ENCODE data around the gene FYB1. TPM values are rescaled to one million over a fixed set of nuclear protein-coding genes. Genes with fewer than 3 reads are reported as not detected.

The FYB1 gene
- polyA plus RNA-seq, 1 experiment: 0.01 TPM

DNA sequence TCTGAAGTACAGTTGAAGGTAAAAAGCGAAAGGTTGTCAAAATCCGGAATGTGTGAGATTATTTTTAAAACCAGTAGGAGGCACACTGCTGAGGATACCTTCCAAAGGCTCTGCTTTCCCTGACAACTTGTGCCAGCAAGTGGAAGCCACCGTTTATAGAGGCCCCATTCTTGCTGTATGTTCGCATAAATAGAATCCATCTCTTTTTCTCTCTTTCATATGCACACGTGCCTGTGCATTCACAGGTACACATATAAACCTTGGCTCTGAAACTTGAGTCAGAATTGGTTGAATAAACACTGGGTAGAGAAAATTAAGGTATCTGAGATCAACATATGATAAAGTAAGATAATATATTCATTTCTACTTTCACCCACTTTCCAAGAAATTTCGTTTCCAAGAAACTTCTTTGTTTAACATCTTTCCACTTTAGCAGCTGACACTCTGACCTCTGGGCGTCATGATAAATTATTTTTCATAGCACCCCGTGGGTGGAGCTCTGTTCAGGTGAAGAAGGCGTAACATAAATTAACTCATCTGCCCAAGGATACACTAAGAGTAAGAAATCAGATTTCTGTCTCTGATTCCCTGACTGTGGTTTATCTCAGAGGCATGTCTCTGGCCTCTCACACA lies 81.4 kb downstream of the FYB1 start:
- DNase-seq (ENCODE audit: low read depth, low spot score): no peak
- no peaks in the 10 kb centered on the region for H3K27me3 ChIP-seq (ENCODE audit: control insufficient read depth, insufficient read depth, low read length)
- no peaks in the 10 kb centered on the region for H3K9me3 ChIP-seq (ENCODE audit: control insufficient read depth, insufficient read depth, low read length)
- TF ChIP-seq, protein P1, sequence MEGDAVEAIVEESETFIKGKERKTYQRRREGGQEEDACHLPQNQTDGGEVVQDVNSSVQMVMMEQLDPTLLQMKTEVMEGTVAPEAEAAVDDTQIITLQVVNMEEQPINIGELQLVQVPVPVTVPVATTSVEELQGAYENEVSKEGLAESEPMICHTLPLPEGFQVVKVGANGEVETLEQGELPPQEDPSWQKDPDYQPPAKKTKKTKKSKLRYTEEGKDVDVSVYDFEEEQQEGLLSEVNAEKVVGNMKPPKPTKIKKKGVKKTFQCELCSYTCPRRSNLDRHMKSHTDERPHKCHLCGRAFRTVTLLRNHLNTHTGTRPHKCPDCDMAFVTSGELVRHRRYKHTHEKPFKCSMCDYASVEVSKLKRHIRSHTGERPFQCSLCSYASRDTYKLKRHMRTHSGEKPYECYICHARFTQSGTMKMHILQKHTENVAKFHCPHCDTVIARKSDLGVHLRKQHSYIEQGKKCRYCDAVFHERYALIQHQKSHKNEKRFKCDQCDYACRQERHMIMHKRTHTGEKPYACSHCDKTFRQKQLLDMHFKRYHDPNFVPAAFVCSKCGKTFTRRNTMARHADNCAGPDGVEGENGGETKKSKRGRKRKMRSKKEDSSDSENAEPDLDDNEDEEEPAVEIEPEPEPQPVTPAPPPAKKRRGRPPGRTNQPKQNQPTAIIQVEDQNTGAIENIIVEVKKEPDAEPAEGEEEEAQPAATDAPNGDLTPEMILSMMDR (IDR thresholded peaks at IDR 0.05; ENCODE audit: low read depth, low read length): peak; percentile 30; the same call in 1 of the 2 replicates
- no peak overlapping the region for H3K4me3 ChIP-seq (ENCODE audit: low read depth, low read length)
- POLR2A ChIA-PET: no interaction called here
- H3K27ac ChIP-seq (ENCODE audit: low read depth, low read length): no peak overlapping the region
- CTCF ChIA-PET: interaction anchor here (0.6 kb wide), 1 partner anchor 18 kb away, joined by 3 read pairs; no protein-coding TSS in a partner anchor

GRCh38 chr5:39137391-39137790 lies 82.0 kb downstream of the FYB1 start:
- Histone ChIP-seq H3K4me3 (ENCODE audit: low read depth, low read length) (no peak overlapping the region), H3K27ac (ENCODE audit: low read depth, low read length) (no peak overlapping the region), H3K27me3 (ENCODE audit: control insufficient read depth, insufficient read depth, low read length) (no peaks in the 10 kb centered on the region), H3K9me3 (ENCODE audit: control insufficient read depth, insufficient read depth, low read length) (no peaks in the 10 kb centered on the region)
- no peak for DNase-seq (ENCODE audit: low read depth, low spot score)
- TF ChIP-seq, protein P1 (IDR thresholded peaks at IDR 0.05; ENCODE audit: low read depth, low read length): no peak
- POLR2A ChIA-PET: no interaction called here
- CTCF ChIA-PET: no interaction called here

- TF ChIP-seq, protein P1 (IDR thresholded peaks at IDR 0.05; ENCODE audit: low read depth, low read length): no peak
- H3K4me3 ChIP-seq (ENCODE audit: low read depth, low read length): no peak overlapping the region
- no peak for DNase-seq (ENCODE audit: low read depth, low spot score)
- H3K27me3 ChIP-seq (ENCODE audit: control insufficient read depth, insufficient read depth, low read length): no peaks in the 10 kb centered on the region
- H3K9me3 ChIP-seq (ENCODE audit: control insufficient read depth, insufficient read depth, low read length): no peaks in the 10 kb centered on the region
- ChIA-PET CTCF (no interaction called here), POLR2A (no interaction called here)
- H3K27ac ChIP-seq (ENCODE audit: low read depth, low read length): no peak overlapping the region
Observed at GRCh38 chr5:39132792-39133191, 86.6 kb downstream of the FYB1 start.

DNA sequence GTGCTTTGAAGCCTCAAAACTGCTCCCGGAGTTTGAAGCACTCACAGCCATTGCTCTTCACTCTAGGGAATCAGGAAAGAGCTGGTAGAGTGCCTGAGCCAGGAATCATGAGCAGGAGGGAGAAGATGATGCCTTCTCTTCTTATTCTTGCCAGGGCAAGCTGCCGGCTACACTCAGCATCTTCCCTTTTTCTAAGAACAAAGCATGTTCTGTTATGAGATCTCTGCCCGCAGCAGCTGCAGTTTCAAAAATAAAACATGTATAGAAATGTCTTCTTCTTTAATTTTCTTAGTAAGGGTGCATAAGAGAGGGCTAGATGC lies 87.3 kb downstream of the FYB1 start:
- H3K27ac ChIP-seq (ENCODE audit: low read depth, low read length): no peak overlapping the region
- no peaks in the 10 kb centered on the region for H3K27me3 ChIP-seq (ENCODE audit: control insufficient read depth, insufficient read depth, low read length)
- no peak for DNase-seq (ENCODE audit: low read depth, low spot score)
- ChIA-PET CTCF (interaction anchor here (0.6 kb wide), 1 partner anchor 138 kb away, joined by 4 read pairs; no protein-coding TSS in a partner anchor), POLR2A (interaction anchor here (0.7 kb wide), 1 partner anchor 32 kb away, joined by 3 read pairs; no protein-coding TSS in a partner anchor)
- TF ChIP-seq, protein P1 (IDR thresholded peaks at IDR 0.05; ENCODE audit: low read depth, low read length): no peak
- no peak overlapping the region for H3K4me3 ChIP-seq (ENCODE audit: low read depth, low read length)
- H3K9me3 ChIP-seq (ENCODE audit: control insufficient read depth, insufficient read depth, low read length): no peaks in the 10 kb centered on the region

GRCh38 chr5:39131210-39132127 lies 87.9 kb downstream of the FYB1 start:
- Histone ChIP-seq H3K27ac (ENCODE audit: low read depth, low read length) (no peak overlapping the region), H3K9me3 (ENCODE audit: control insufficient read depth, insufficient read depth, low read length) (no peaks in the 10 kb centered on the region), H3K27me3 (ENCODE audit: control insufficient read depth, insufficient read depth, low read length) (no peaks in the 10 kb centered on the region), H3K4me3 (ENCODE audit: low read depth, low read length) (no peak overlapping the region)
- TF ChIP-seq, protein P1 (IDR thresholded peaks at IDR 0.05; ENCODE audit: low read depth, low read length): no peak
- ChIA-PET POLR2A (interaction anchor here (0.7 kb wide), 1 partner anchor 31 kb away, joined by 3 read pairs; no protein-coding TSS in a partner anchor), CTCF (interaction anchor here (0.6 kb wide), 2 partner anchors 17 to 137 kb away, joined by 4 read pairs; no protein-coding TSS in a partner anchor)
- DNase-seq (ENCODE audit: low read depth, low spot score): no peak

Measured in AG04450 (cell line).